CD4-positive, alpha-beta T cell treated with Interleukin-15 for 4 hours (primary cell): ENCODE results near the gene CARD6.
"Not testable (repeated sequence)": the region's sequence is repeated elsewhere in the genome, so short reads cannot be mapped to it uniquely, and the experiment has no call there.

Experiments used
- DNase-seq: peaks from one replicate; pipeline ENCODE4 v3.0.0-alpha.2; 2020; ENCODE audit warnings: low spot score

Gene CARD6

GRCh38 chr5:40841068-40841805, at the start of gene CARD6:
CARD6 (plus strand) TSS chr5:40841367; CDS start chr5:40841383, 16 bp downstream.
- DNase-seq = no peak

GRCh38 chr5:40791715-40792139, 49.4 kb upstream of the CARD6 start:
- DNase-seq = no peak

GRCh38 chr5:40792691-40793090, 48.5 kb upstream of the CARD6 start:
- DNase-seq = not testable (repeated sequence)

GRCh38 chr5:40794340-40794739, 46.8 kb upstream of the CARD6 start:
- DNase-seq = not testable (repeated sequence)

GRCh38 chr5:40794877-40795276, 46.3 kb upstream of the CARD6 start:
- not testable (repeated sequence) for DNase-seq

GRCh38 chr5:40796487-40796889, 44.7 kb upstream of the CARD6 start:
- DNase-seq = no peak

- DNase-seq = peak; percentile 65
Observed at GRCh38 chr5:40797273-40798011, 43.7 kb upstream of the CARD6 start.

GRCh38 chr5:40798012-40798800, 43.0 kb upstream of the CARD6 start, which contains the start of gene PRKAA1:
PRKAA1 (minus strand) TSS chr5:40798374; CDS start chr5:40798189, 185 bp downstream.
- peak; percentile 89 for DNase-seq

- DNase-seq = no peak
Observed at GRCh38 chr5:40798801-40799210, 42.4 kb upstream of the CARD6 start.

- DNase-seq = no peak
Observed at GRCh38 chr5:40799258-40799657, 41.9 kb upstream of the CARD6 start.

- no peak for DNase-seq
Observed at GRCh38 chr5:40801771-40802562, 39.2 kb upstream of the CARD6 start.

- DNase-seq = no peak
Observed at GRCh38 chr5:40812125-40812524, 29.0 kb upstream of the CARD6 start.

GRCh38 chr5:40813698-40814281, 27.4 kb upstream of the CARD6 start:
- DNase-seq = no peak

- no peak for DNase-seq
Observed at GRCh38 chr5:40823459-40823858, 17.7 kb upstream of the CARD6 start.

- not testable (repeated sequence) for DNase-seq
Observed at GRCh38 chr5:40825461-40826043, 15.6 kb upstream of the CARD6 start.

GRCh38 chr5:40826489-40827187, 14.5 kb upstream of the CARD6 start:
- no peak for DNase-seq

- no peak for DNase-seq
Observed at GRCh38 chr5:40827188-40827977, 13.8 kb upstream of the CARD6 start.

- no peak for DNase-seq
Observed at GRCh38 chr5:40828021-40828631, 13.0 kb upstream of the CARD6 start.
